Ovary (tissue), 9 donors: ENCODE data around the gene GPC4. TPM values are rescaled to one million over a fixed set of nuclear protein-coding genes. Genes with fewer than 3 reads are reported as not detected.

ENCODE experiments used
- DNase-seq, 5 donors: peaks; one replicate each; pipeline ENCODE4 v3.0.0-alpha.2; 2019 to 2020
- H3K27ac ChIP-seq, 2 donors: fragments of 200-600 bp; one replicate each; pipeline versions ENCODE4 v1.5.1 to v1.8.0; 2019 to 2022
- H3K27me3 ChIP-seq: fragments of 200-600 bp; one replicate; pipeline ENCODE4 v1.8.0; 2022
- H3K36me3 ChIP-seq: fragments of 200-600 bp; sonication (generic); one replicate; pipeline ENCODE4 v1.5.1; 2019
- H3K4me1 ChIP-seq: one replicate; pipeline ENCODE4 v1.8.1; 2013; ENCODE audit warnings: mild to moderate bottlenecking, moderate library complexity; ENCODE audit not compliant: insufficient read depth
- H3K4me3 ChIP-seq: fragments of 200-600 bp; sonication (generic); one replicate; pipeline ENCODE4 v1.5.1; 2017
- H3K9me3 ChIP-seq, 2 donors: fragments of 200-600 bp in 1 of 2; sonication (generic) in 1 of 2; one replicate each; pipeline versions ENCODE4 v1.5.1 to v1.8.1; 2013 to 2019; ENCODE audit warnings: mild to moderate bottlenecking in 1 of 2, moderate library complexity in 1 of 2
- CTCF ChIP-seq, 3 donors: fragments of 450-650 bp in 2 of 3; fragments of 200-600 bp in 1 of 3; IDR thresholded peaks; one replicate each; pipeline versions ENCODE4 v1.5.1 to v1.8.0; 2016 to 2022; ENCODE audit warnings: antibody characterized with exemption in 3 of 3, mild to moderate bottlenecking in 1 of 3
- EP300 ChIP-seq: sonication (generic); formaldehyde crosslinking; IDR thresholded peaks from one replicate; pipeline ENCODE4 v1.6.1; 2017; ENCODE audit warnings: antibody characterized with exemption
- POLR2A ChIP-seq: fragments of 450-650 bp; IDR thresholded peaks from one replicate; pipeline ENCODE4 v1.6.1; 2017; ENCODE audit warnings: antibody characterized with exemption, mild to moderate bottlenecking, moderate library complexity
- whole genome bisulfite sequencing, 3 donors: extraction: QIAGEN DNeasy Blood & Tissue Kit in 1 of 3; methylation state at CpG; one replicate each; pipeline versions ENCODE4 v1.1.5 to v1.1.7; 2013 to 2017; 5-methylcytosine and 5-hydroxymethylcytosine counted together
- intact Hi-C, 4 donors: fragments of 100-400 bp; cut with DNase I; formaldehyde crosslinking; loops; one replicate each; pipeline versions ENCODE4 v1.11.0 to v1.15.1; 2022 to 2023
- polyA plus RNA-seq, 2 donors: library from polyadenylated mRNA; stranded (reverse); fragments of 200-250 nt in 1 of 2; fragments of 350-450 nt in 1 of 2; fragmentation: Illumina TruSeq in 1 of 2; extraction: RNeasy Lipid Tissue Mini Kit (QIAGEN cat#74804) in 1 of 2; gene quantifications; one replicate each; pipeline ENCODE4 v1.2.3, GENCODE V29; 2013 to 2014
- total RNA-seq, 7 donors: library from RNA; depleted of rRNA in 2 of 7; stranded (reverse); fragments of >200 nt in 2 of 7; fragmentation: NEBNext Ultra II Directional in 3 of 7; extraction: Animal tissue kit (Norgen Biotek cat#: 25700) in 3 of 7; gene quantifications; one replicate each; pipeline versions ENCODE4 v1.1.0 to v1.2.4, GENCODE V29; 2016 to 2023
- donor health status: DM: no; HTN: no; CAD: no; lungs with moderate emphysema.
- donor health status: DM: no; HTN: no; CAD: no.
- donor health status: Bipolar disorder and iron deficiency.
- donor health status: DM: yes; HTN: yes; CAD: no.
- donor health status: DM: no; HTN: no; CAD: no.
- donor health status: DM: yes; HTN: yes; CAD: no.

Gene GPC4
- total and polyA plus RNA-seq, 9 donors, result 9.0 to 21.7 (median 12.3) TPM

GRCh38 chrX:133269168-133269567 lies 146.1 kb downstream of the GPC4 start:
- no peak for DNase-seq
- TF ChIP-seq CTCF (IDR thresholded peaks at IDR 0.05), result no peak
- no peak for TF ChIP-seq EP300
- no peak for TF ChIP-seq POLR2A
- Histone ChIP-seq H3K36me3 (no peaks in the 10 kb centered on the region), H3K27ac (no peak overlapping the region), H3K9me3 (no peaks in the 10 kb centered on the region), H3K4me1 (no peaks in the 10 kb centered on the region), H3K27me3 (no peaks in the 10 kb centered on the region), H3K4me3 (no peak overlapping the region)
- intact Hi-C loops, result no loop called here
- WGBS, 3 donors, result 61 to 67% (median 66%) methylated on average over 2 of the region's 2 CpGs

DNA sequence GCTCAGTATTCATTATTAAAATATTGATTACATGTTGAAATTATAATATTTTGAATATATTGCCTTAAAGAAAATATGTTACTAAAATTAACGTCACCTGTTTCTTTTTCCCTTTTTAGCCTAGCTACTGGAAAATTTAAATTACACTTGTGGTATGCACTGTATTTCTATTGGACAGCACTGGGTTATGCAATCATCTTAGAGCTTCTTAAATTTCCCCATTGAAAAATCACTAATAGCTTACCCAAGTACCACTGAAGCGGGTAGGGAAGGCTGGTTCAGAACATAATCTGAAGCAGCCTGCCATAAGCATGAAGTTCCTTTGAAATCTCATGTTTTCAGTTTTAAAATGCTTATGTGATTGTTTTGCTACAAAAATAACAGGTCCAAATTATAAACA lies 147.7 kb downstream of the GPC4 start:
- 80 to 89% (median 88%) methylated on average over 2 of the region's 2 CpGs for WGBS, 3 donors
- H3K36me3 ChIP-seq, result no peaks in the 10 kb centered on the region
- no peaks in the 10 kb centered on the region for H3K4me1 ChIP-seq
- intact Hi-C loops, result no loop called here
- DNase-seq, result no peak
- no peaks in the 10 kb centered on the region for H3K27me3 ChIP-seq
- TF ChIP-seq EP300 (no peak), CTCF (IDR thresholded peaks at IDR 0.05) (no peak), POLR2A (no peak)
- H3K9me3 ChIP-seq, result no peaks in the 10 kb centered on the region
- H3K27ac ChIP-seq, result no peak overlapping the region
- H3K4me3 ChIP-seq, result no peak overlapping the region

GRCh38 chrX:133265331-133265730 lies 150.0 kb downstream of the GPC4 start:
- intact Hi-C loops, result no loop called here
- Histone ChIP-seq H3K4me3 (no peak overlapping the region), H3K27me3 (no peaks in the 10 kb centered on the region), H3K9me3 (no peaks in the 10 kb centered on the region), H3K27ac (no peak overlapping the region), H3K36me3 (no peaks in the 10 kb centered on the region), H3K4me1 (no peaks in the 10 kb centered on the region)
- TF ChIP-seq POLR2A (no peak), EP300 (no peak), CTCF (IDR thresholded peaks at IDR 0.05) (no peak)
- DNase-seq, result peak in 1 of 5 donors; percentile 39
- 35 to 43% (median 41%) methylated on average over 13 of the region's 13 CpGs for WGBS, 3 donors

DNA sequence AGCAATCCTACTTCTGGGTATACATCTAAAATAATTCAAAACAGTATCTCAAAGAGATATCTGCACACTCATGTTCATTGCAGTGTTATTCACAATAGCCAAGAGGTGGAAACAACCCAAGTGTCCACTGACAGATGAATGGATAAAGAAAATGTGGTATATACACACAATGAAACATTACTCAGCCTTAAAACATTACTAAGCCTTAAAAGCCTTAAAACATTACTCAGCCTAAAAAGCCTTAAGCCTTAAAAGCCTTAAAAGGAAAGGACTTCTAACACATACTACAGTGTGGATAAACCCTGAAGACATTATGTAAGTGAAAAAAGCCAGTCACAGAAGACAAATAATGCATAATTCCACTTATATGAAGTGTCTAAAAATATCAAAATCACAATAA lies 156.8 kb downstream of the GPC4 start:
- Histone ChIP-seq H3K4me1 (no peaks in the 10 kb centered on the region), H3K4me3 (no peak overlapping the region), H3K36me3 (no peaks in the 10 kb centered on the region), H3K27ac (no peak overlapping the region), H3K9me3 (no peaks in the 10 kb centered on the region), H3K27me3 (no peaks in the 10 kb centered on the region)
- no peak for TF ChIP-seq EP300
- TF ChIP-seq POLR2A, result no peak
- TF ChIP-seq CTCF (IDR thresholded peaks at IDR 0.05), result no peak
- DNase-seq, result no peak
- intact Hi-C loops, result no loop called here

GRCh38 chrX:133254666-133255065 lies 160.6 kb downstream of the GPC4 start:
- Histone ChIP-seq H3K36me3 (no peaks in the 10 kb centered on the region), H3K27ac (no peak overlapping the region), H3K9me3 (no peaks in the 10 kb centered on the region), H3K4me1 (peaks cover 1% of the 10 kb centered on the region), H3K27me3 (no peaks in the 10 kb centered on the region), H3K4me3 (no peak overlapping the region)
- DNase-seq, result no peak
- no peak for TF ChIP-seq CTCF (IDR thresholded peaks at IDR 0.05)
- no peak for TF ChIP-seq POLR2A
- no peak for TF ChIP-seq EP300
- intact Hi-C loops, result loop anchor here in 1 of 4 donors (5.0 kb wide), 1 partner anchor 1608 kb away; no protein-coding TSS in a partner anchor
- 60 to 73% (median 66%) methylated on average over 3 of the region's 3 CpGs for WGBS, 3 donors
